Measurements from ENCODE around the gene CYFIP2. TPM values are rescaled to one million over a fixed set of nuclear protein-coding genes. Genes with fewer than 3 reads are reported as not detected.

CYFIP2 gene
- total RNA-seq, 1 experiment from 2014 or later: 45.1 TPM

DNA sequence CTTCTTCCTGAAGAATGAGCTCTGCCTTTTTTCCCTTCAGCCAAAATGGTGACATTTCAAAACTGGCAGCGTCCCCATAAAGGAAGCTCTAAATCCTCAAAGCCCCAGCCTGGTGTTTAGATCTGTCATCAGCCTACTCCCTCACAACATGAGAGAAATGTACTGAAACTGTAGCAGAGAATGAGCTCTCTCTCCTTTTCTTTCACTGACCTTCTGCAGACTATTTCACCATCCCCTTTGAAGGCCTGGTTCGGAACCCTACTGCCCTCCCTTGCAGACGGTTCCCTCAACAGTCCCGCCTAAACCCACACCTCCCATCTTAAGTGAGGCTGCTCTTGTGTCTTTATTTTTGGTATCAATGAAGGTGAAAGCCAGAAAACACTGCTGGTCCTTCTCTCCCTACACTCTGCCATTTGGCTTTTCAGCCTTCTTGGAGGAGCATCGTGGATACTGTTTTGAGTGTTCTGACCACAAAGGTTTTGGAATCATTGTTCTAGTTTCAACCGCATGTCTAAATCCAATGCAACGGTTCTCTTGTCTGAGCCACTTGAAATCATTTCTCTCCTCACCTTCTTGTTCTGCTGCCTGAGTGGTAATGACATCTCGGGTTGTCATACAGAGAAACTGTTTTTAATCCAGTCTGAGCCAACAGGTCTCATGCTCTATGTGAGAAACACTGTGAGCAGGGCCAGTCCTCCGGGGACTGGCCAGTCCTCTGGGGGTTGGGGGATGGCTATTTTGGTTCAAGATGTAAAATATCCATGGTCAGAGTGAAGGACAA, 46.2 kb upstream of the CYFIP2 start (continued):
- TF ChIP-seq, protein P1, sequence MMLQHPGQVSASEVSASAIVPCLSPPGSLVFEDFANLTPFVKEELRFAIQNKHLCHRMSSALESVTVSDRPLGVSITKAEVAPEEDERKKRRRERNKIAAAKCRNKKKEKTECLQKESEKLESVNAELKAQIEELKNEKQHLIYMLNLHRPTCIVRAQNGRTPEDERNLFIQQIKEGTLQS (IDR thresholded peaks at IDR 0.05): no peak
- no peak for TF ChIP-seq JUND (IDR thresholded peaks at IDR 0.05)

DNA sequence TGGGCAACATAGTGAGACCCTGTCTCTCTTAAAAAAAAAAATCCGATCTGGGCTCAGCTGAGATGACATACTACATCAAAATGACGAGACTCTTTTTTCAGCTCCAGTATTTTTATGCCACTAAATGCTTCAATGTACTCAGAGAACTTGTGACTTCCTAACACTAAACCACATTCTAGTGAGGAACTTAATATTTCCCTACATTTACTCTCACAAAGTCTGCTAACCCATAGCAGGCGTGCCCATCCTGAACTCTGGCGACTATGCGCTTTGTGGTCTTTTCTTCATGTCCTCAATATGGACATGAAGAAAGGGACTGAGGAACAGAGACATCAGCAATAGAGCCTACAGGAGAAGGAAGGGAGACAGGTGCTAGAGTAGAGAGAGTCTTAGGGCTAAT, 44.0 kb upstream of the CYFIP2 start:
- no peaks in the 10 kb centered on the region for H3K36me3 ChIP-seq (ENCODE audit: control insufficient read depth in 1 of 2, insufficient read depth in 2 of 2, low read length in 2 of 2)
- TF ChIP-seq TCF7L2 (IDR thresholded peaks at IDR 0.05; ENCODE audit: borderline replicate concordance, extremely low read depth, insufficient read depth, insufficient read length) (no peak), SP1 (IDR thresholded peaks at IDR 0.05; ENCODE audit: low read depth) (no peak), ZNF274 (IDR thresholded peaks at IDR 0.05; ENCODE audit: low read depth, low read length) (no peak), CBX3 (IDR thresholded peaks at IDR 0.05; ENCODE audit: low read depth) (no peak), YY1 (IDR thresholded peaks at IDR 0.05; ENCODE audit: extremely low read depth, insufficient replicate concordance, low read depth, low read length) (no peak), JUND (IDR thresholded peaks at IDR 0.05) (no peak), POLR2AphosphoS5 (IDR thresholded peaks at IDR 0.05; ENCODE audit: low read depth, low read length) (no peak), POLR2A (IDR thresholded peaks at IDR 0.05; ENCODE audit: borderline replicate concordance, extremely low read depth, insufficient read depth, insufficient read length) (no peak), ELF1 (IDR thresholded peaks at IDR 0.05; ENCODE audit: borderline replicate concordance, low read depth) (no peak), RAD21 (IDR thresholded peaks at IDR 0.05; ENCODE audit: low read depth) (no peak), EZH2 (IDR thresholded peaks at IDR 0.05) (no peak), SIN3A (IDR thresholded peaks at IDR 0.05; ENCODE audit: low read depth) (no peak)
- TF ChIP-seq, protein P2, sequence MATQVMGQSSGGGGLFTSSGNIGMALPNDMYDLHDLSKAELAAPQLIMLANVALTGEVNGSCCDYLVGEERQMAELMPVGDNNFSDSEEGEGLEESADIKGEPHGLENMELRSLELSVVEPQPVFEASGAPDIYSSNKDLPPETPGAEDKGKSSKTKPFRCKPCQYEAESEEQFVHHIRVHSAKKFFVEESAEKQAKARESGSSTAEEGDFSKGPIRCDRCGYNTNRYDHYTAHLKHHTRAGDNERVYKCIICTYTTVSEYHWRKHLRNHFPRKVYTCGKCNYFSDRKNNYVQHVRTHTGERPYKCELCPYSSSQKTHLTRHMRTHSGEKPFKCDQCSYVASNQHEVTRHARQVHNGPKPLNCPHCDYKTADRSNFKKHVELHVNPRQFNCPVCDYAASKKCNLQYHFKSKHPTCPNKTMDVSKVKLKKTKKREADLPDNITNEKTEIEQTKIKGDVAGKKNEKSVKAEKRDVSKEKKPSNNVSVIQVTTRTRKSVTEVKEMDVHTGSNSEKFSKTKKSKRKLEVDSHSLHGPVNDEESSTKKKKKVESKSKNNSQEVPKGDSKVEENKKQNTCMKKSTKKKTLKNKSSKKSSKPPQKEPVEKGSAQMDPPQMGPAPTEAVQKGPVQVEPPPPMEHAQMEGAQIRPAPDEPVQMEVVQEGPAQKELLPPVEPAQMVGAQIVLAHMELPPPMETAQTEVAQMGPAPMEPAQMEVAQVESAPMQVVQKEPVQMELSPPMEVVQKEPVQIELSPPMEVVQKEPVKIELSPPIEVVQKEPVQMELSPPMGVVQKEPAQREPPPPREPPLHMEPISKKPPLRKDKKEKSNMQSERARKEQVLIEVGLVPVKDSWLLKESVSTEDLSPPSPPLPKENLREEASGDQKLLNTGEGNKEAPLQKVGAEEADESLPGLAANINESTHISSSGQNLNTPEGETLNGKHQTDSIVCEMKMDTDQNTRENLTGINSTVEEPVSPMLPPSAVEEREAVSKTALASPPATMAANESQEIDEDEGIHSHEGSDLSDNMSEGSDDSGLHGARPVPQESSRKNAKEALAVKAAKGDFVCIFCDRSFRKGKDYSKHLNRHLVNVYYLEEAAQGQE (IDR thresholded peaks at IDR 0.05; ENCODE audit: low read depth): no peak
- TF ChIP-seq, protein P1 (IDR thresholded peaks at IDR 0.05): no peak
- intact Hi-C loops (cut with micrococcal nuclease): no loop called here
- no TSS peak for BruUV-seq (replicated peaks)
- no peaks in the 10 kb centered on the region for H3K4me1 ChIP-seq (ENCODE audit: control insufficient read depth in 1 of 2, insufficient read depth in 2 of 2, low read length in 2 of 2)
- H3K4me2 ChIP-seq (ENCODE audit: low read length): no peak overlapping the region
- no peak overlapping the region for H3K9ac ChIP-seq (ENCODE audit: low read length)
- H3K9me2 ChIP-seq (ENCODE audit: insufficient read depth): no peaks in the 10 kb centered on the region
- POLR2A ChIA-PET: no interaction called here
- no peaks in the 10 kb centered on the region for H3K9me3 ChIP-seq (ENCODE audit: control insufficient read depth in 1 of 2, insufficient read depth in 1 of 2, low read depth in 1 of 2, low read length in 2 of 2)
- no peaks in the 10 kb centered on the region for H3K27me3 ChIP-seq (ENCODE audit: insufficient read depth, low read length)
- CTCF ChIA-PET: no interaction called here
- no peak for ATAC-seq
- DNase-seq (ENCODE audit: low read depth, low spot score): no peak
- no peak overlapping the region for H3K27ac ChIP-seq (ENCODE audit: low read depth, low read length)
- H3K4me3 ChIP-seq (replicated peaks in 1 of 2; ENCODE audit: low read depth in 1 of 2, low read length in 2 of 2): no peak overlapping the region
- H4K20me1 ChIP-seq (ENCODE audit: insufficient read depth): no peaks in the 10 kb centered on the region
- no peaks in the 10 kb centered on the region for H3K79me2 ChIP-seq (ENCODE audit: insufficient read depth, low read length)
- RAD21 ChIA-PET (ENCODE audit: low non-redundant PET in 1 of 2, low total read pairs in 2 of 2, uncharacterized antibody in 2 of 2, unreplicated experiment in 2 of 2): no interaction called here
- H2AFZ ChIP-seq (ENCODE audit: low read depth, low read length, poor library complexity, severe bottlenecking): no peak overlapping the region

Measured in HCT116 (cell line).